ENCODE results near the gene PLEKHM3. TPM values are rescaled to one million over a fixed set of nuclear protein-coding genes. Genes with fewer than 3 reads are reported as not detected.

PLEKHM3 gene
- polyA plus RNA-seq, 1 donor (not counting 4 experiments of a cell fraction or from before 2014, with no cell fraction given) = 2.9 TPM

GRCh38 chr2:207796585-207797350 lies 228.6 kb downstream of the PLEKHM3 start:
- no peak overlapping the region for H3K27ac ChIP-seq (ENCODE audit: control insufficient read depth, insufficient read depth, low read length)
- H4K20me1 ChIP-seq (ENCODE audit: control insufficient read depth, extremely low read depth, insufficient read depth, low read length) = no peaks in the 10 kb centered on the region
- H3K4me3 ChIP-seq (ENCODE audit: control insufficient read depth in 2 of 3, extremely low read depth in 1 of 3, insufficient read depth in 2 of 3, low read depth in 1 of 3, low read length in 3 of 3) = no peak overlapping the region
- H3K79me2 ChIP-seq (ENCODE audit: control insufficient read depth, insufficient read depth, low read length) = no peaks in the 10 kb centered on the region
- H3K9me3 ChIP-seq (ENCODE audit: control insufficient read depth, low read depth, low read length) = no peaks in the 10 kb centered on the region
- FAIRE-seq (no peak), DNase-seq (ENCODE audit: low read depth, low spot score) (no peak)
- peaks cover 9% of the 10 kb centered on the region for H3K4me1 ChIP-seq (ENCODE audit: control insufficient read depth, extremely low read depth, insufficient read depth, low read length)
- peak overlapping the region; percentile 43 for H2AFZ ChIP-seq (ENCODE audit: control insufficient read depth, low read length)
- H3K36me3 ChIP-seq (ENCODE audit: control insufficient read depth in 2 of 2, extremely low read depth in 1 of 2, insufficient read depth in 2 of 2, low read length in 2 of 2) = no peaks in the 10 kb centered on the region
- no peaks in the 10 kb centered on the region for H3K9me1 ChIP-seq (ENCODE audit: control insufficient read depth, extremely low read depth, insufficient read depth, low read length)
- no peak overlapping the region for H3K9ac ChIP-seq (ENCODE audit: control insufficient read depth, extremely low read depth, insufficient read depth, low read length)
- H3K4me2 ChIP-seq (ENCODE audit: control insufficient read depth, extremely low read depth, insufficient read depth, low read depth, low read length) = no peak overlapping the region
- TF ChIP-seq EZH2 (IDR thresholded peaks at IDR 0.05; ENCODE audit: low read length) (no peak), CTCF (optimal IDR thresholded peaks at IDR 0.05 in 1 of 3, IDR thresholded peaks at IDR 0.05 in 1 of 3, conservative IDR thresholded peaks at IDR 0.05 in 1 of 3; ENCODE audit: extremely low read depth in 1 of 3, insufficient read depth in 2 of 3, low read length in 3 of 3) (no peak)
- dilution Hi-C loops (cut with MboI; ENCODE audit: extremely low pct_ligation_motif_present, low sequenced_read_pairs) = no loop called here
- no peaks in the 10 kb centered on the region for H3K27me3 ChIP-seq (ENCODE audit: control insufficient read depth, extremely low read depth, insufficient read depth, low read length)

- H3K4me3 ChIP-seq (ENCODE audit: control insufficient read depth in 2 of 3, extremely low read depth in 1 of 3, insufficient read depth in 2 of 3, low read depth in 1 of 3, low read length in 3 of 3) = no peak overlapping the region
- H3K36me3 ChIP-seq (ENCODE audit: control insufficient read depth in 2 of 2, extremely low read depth in 1 of 2, insufficient read depth in 2 of 2, low read length in 2 of 2) = no peaks in the 10 kb centered on the region
- H3K4me2 ChIP-seq (ENCODE audit: control insufficient read depth, extremely low read depth, insufficient read depth, low read depth, low read length) = peak overlapping the region; percentile 77
- peaks cover 24% of the 10 kb centered on the region for H3K4me1 ChIP-seq (ENCODE audit: control insufficient read depth, extremely low read depth, insufficient read depth, low read length)
- DNase-seq (ENCODE audit: low read depth, low spot score) (no peak), FAIRE-seq (peak; percentile 90)
- no peaks in the 10 kb centered on the region for H4K20me1 ChIP-seq (ENCODE audit: control insufficient read depth, extremely low read depth, insufficient read depth, low read length)
- TF ChIP-seq EZH2 (IDR thresholded peaks at IDR 0.05; ENCODE audit: low read length) (no peak), CTCF (optimal IDR thresholded peaks at IDR 0.05 in 1 of 3, IDR thresholded peaks at IDR 0.05 in 1 of 3, conservative IDR thresholded peaks at IDR 0.05 in 1 of 3; ENCODE audit: extremely low read depth in 1 of 3, insufficient read depth in 2 of 3, low read length in 3 of 3) (no peak)
- H3K27ac ChIP-seq (ENCODE audit: control insufficient read depth, insufficient read depth, low read length) = peak overlapping the region; percentile 87
- peak overlapping the region; percentile 60 for H3K9ac ChIP-seq (ENCODE audit: control insufficient read depth, extremely low read depth, insufficient read depth, low read length)
- H3K79me2 ChIP-seq (ENCODE audit: control insufficient read depth, insufficient read depth, low read length) = no peaks in the 10 kb centered on the region
- no peaks in the 10 kb centered on the region for H3K27me3 ChIP-seq (ENCODE audit: control insufficient read depth, extremely low read depth, insufficient read depth, low read length)
- peak overlapping the region; percentile 98 for H2AFZ ChIP-seq (ENCODE audit: control insufficient read depth, low read length)
- H3K9me3 ChIP-seq (ENCODE audit: control insufficient read depth, low read depth, low read length) = no peaks in the 10 kb centered on the region
- dilution Hi-C loops (cut with MboI; ENCODE audit: extremely low pct_ligation_motif_present, low sequenced_read_pairs) = no loop called here
- no peaks in the 10 kb centered on the region for H3K9me1 ChIP-seq (ENCODE audit: control insufficient read depth, extremely low read depth, insufficient read depth, low read length)
Observed at GRCh38 chr2:207792244-207792785, 233.0 kb downstream of the PLEKHM3 start.

Data from keratinocyte (primary cell).